DOHH2 (cell line): ENCODE results near the gene SLC39A11.

ENCODE experiments used
- H3F3A ChIP-seq: fragments of 200-600 bp; sonication (generic), shearing (Covaris generic); 2 replicates; pipeline ENCODE4 v1.6.0; 2016; ENCODE audit warnings: antibody characterized with exemption, mild to moderate bottlenecking; ENCODE audit not compliant: control insufficient read depth, insufficient read depth
- H3K27ac ChIP-seq: fragments of 200-600 bp; sonication (generic); 2 replicates; pipeline ENCODE4 v1.5.1; 2014; ENCODE audit warnings: low read depth, mild to moderate bottlenecking, low read length, moderate library complexity
- H3K27me3 ChIP-seq: fragments of 200-600 bp; sonication (generic); 2 replicates; pipeline ENCODE4 v1.6.1; 2014; ENCODE audit warnings: mild to moderate bottlenecking, low read length, mixed read lengths; ENCODE audit not compliant: control insufficient read depth
- H3K36me3 ChIP-seq: fragments of 200-600 bp; sonication (generic); 2 replicates; pipeline ENCODE4 v1.6.1; 2014; ENCODE audit warnings: mild to moderate bottlenecking, low read length, moderate library complexity, mixed read lengths; ENCODE audit not compliant: control insufficient read depth
- H3K4me1 ChIP-seq: fragments of 200-600 bp; sonication (generic); 2 replicates; pipeline ENCODE4 v1.6.1; 2014; ENCODE audit warnings: mild to moderate bottlenecking, low read length, mixed read lengths; ENCODE audit not compliant: control insufficient read depth
- H3K4me2 ChIP-seq: fragments of 200-600 bp; sonication (generic); 2 replicates; pipeline ENCODE4 v1.6.0; 2014; ENCODE audit warnings: mild to moderate bottlenecking, low read length, moderate library complexity
- H3K4me3 ChIP-seq: fragments of 200-600 bp; sonication (generic); 2 replicates; pipeline ENCODE4 v1.5.1; 2014; ENCODE audit warnings: mild to moderate bottlenecking, low read length, mixed read lengths
- H3K79me2 ChIP-seq: fragments of 200-600 bp; sonication (generic); 2 replicates; pipeline ENCODE4 v1.6.1; 2014; ENCODE audit warnings: mild to moderate bottlenecking, low read length, mixed read lengths; ENCODE audit not compliant: control insufficient read depth
- H3K9me2 ChIP-seq: fragments of 200-600 bp; sonication (generic); replicated peaks from 2 replicates; pipeline ENCODE4 v1.6.1; 2014; ENCODE audit warnings: mild to moderate bottlenecking, low read length, mixed read lengths; ENCODE audit not compliant: control insufficient read depth
- H3K9me3 ChIP-seq: fragments of 200-600 bp; sonication (generic); 2 replicates; pipeline ENCODE4 v1.6.1; 2014; ENCODE audit warnings: antibody characterized with exemption, low read length, mixed read lengths; ENCODE audit not compliant: control insufficient read depth, insufficient read depth
- H4K20me1 ChIP-seq: fragments of 200-600 bp; sonication (generic); 2 replicates; pipeline ENCODE4 v1.6.0; 2014; ENCODE audit warnings: low read depth, mild to moderate bottlenecking, antibody characterized with exemption, low read length, moderate library complexity; ENCODE audit not compliant: control insufficient read depth, insufficient read depth
- CTCF ChIP-seq: fragments of 200-600 bp; sonication (generic); IDR thresholded peaks from one replicate; pipeline ENCODE4 v1.5.1; 2014; ENCODE audit warnings: antibody characterized with exemption, mild to moderate bottlenecking, low read depth, low read length; ENCODE audit not compliant: poor library complexity, severe bottlenecking
- EZH2phosphoT487 ChIP-seq: fragments of 200-600 bp; sonication (generic); IDR thresholded peaks from 2 replicates; pipeline ENCODE4 v1.6.1; 2017; ENCODE audit warnings: borderline replicate concordance, mild to moderate bottlenecking, antibody characterized with exemption, low read length, moderate library complexity, mixed read lengths

SLC39A11 gene

GRCh38 chr17:72693151-72693878 lies 399.2 kb downstream of the SLC39A11 start:
- Histone ChIP-seq H3K9me3 (no peaks in the 10 kb centered on the region), H3K4me3 (no peak overlapping the region), H4K20me1 (no peaks in the 10 kb centered on the region), H3K4me2 (no peak overlapping the region), H3K79me2 (no peaks in the 10 kb centered on the region), H3K27ac (no peak overlapping the region), H3F3A (no peaks in the 10 kb centered on the region), H3K27me3 (no peaks in the 10 kb centered on the region), H3K4me1 (no peaks in the 10 kb centered on the region), H3K36me3 (no peaks in the 10 kb centered on the region), H3K9me2 (no peaks in the 10 kb centered on the region)
- no peak for TF ChIP-seq CTCF
- TF ChIP-seq EZH2phosphoT487: no peak

- TF ChIP-seq EZH2phosphoT487 (no peak), CTCF (no peak)
- Histone ChIP-seq H3F3A (no peaks in the 10 kb centered on the region), H4K20me1 (no peaks in the 10 kb centered on the region), H3K4me3 (no peak overlapping the region), H3K9me2 (no peaks in the 10 kb centered on the region), H3K4me1 (no peaks in the 10 kb centered on the region), H3K36me3 (no peaks in the 10 kb centered on the region), H3K9me3 (no peaks in the 10 kb centered on the region), H3K4me2 (no peak overlapping the region), H3K79me2 (no peaks in the 10 kb centered on the region), H3K27me3 (no peaks in the 10 kb centered on the region), H3K27ac (no peak overlapping the region)
These were observed 399.8 kb downstream of the SLC39A11 start for GRCh38 chr17:72692676-72693075.

GRCh38 chr17:72691586-72691985 lies 400.9 kb downstream of the SLC39A11 start:
- Histone ChIP-seq H4K20me1 (no peaks in the 10 kb centered on the region), H3K27ac (no peak overlapping the region)

More at GRCh38 chr17:72691586-72691985, 400.9 kb downstream of the SLC39A11 start:
- Histone ChIP-seq H3K36me3 (no peaks in the 10 kb centered on the region), H3F3A (no peaks in the 10 kb centered on the region), H3K9me3 (no peaks in the 10 kb centered on the region), H3K4me3 (no peak overlapping the region), H3K27me3 (no peaks in the 10 kb centered on the region), H3K9me2 (no peaks in the 10 kb centered on the region), H3K4me2 (no peak overlapping the region), H3K4me1 (no peaks in the 10 kb centered on the region), H3K79me2 (no peaks in the 10 kb centered on the region)
- TF ChIP-seq EZH2phosphoT487: no peak
- TF ChIP-seq CTCF: no peak
